GM19043 (cell line): Measurements from ENCODE around the gene EYS.
"Not testable (repeated sequence)": the region's sequence is repeated elsewhere in the genome, so short reads cannot be mapped to it uniquely, and the experiment has no call there.

Experiments
- ATAC-seq: cut with Tn5 transposase; IDR thresholded peaks from one replicate; pipeline ENCODE4 v1.9.1; 2021; ENCODE audit warnings: low read depth; ENCODE audit not compliant: unreplicated experiment

The EYS gene

GRCh38 chr6:65637289-65638046, 69.6 kb downstream of the EYS start:
- ATAC-seq: no peak

- ATAC-seq: no peak
Measured at GRCh38 chr6:65633501-65633900, 73.5 kb downstream of the EYS start.

GRCh38 chr6:65631711-65632110, 75.3 kb downstream of the EYS start:
- ATAC-seq: no peak

- ATAC-seq: not testable (repeated sequence)
Measured at GRCh38 chr6:65627434-65627999, 79.5 kb downstream of the EYS start.

- no peak for ATAC-seq
Measured at GRCh38 chr6:65627015-65627414, 80.0 kb downstream of the EYS start.

GRCh38 chr6:65623566-65623965, 83.5 kb downstream of the EYS start:
- ATAC-seq: no peak

- ATAC-seq: no peak
Measured at GRCh38 chr6:65610746-65611145, 96.3 kb downstream of the EYS start.

GRCh38 chr6:65595540-65595939, 111.5 kb downstream of the EYS start:
- no peak for ATAC-seq

- no peak for ATAC-seq
Measured at GRCh38 chr6:65570340-65570739, 136.7 kb downstream of the EYS start.

- no peak for ATAC-seq
Measured at GRCh38 chr6:65569505-65569904, 137.5 kb downstream of the EYS start.

GRCh38 chr6:65569056-65569455, 138.0 kb downstream of the EYS start:
- ATAC-seq: not testable (repeated sequence)

GRCh38 chr6:65566117-65566516, 140.9 kb downstream of the EYS start:
- no peak for ATAC-seq

GRCh38 chr6:65558071-65558470, 149.0 kb downstream of the EYS start:
- no peak for ATAC-seq

- no peak for ATAC-seq
Measured at GRCh38 chr6:65557224-65557623, 149.8 kb downstream of the EYS start.

- no peak for ATAC-seq
Measured at GRCh38 chr6:65546894-65547293, 160.1 kb downstream of the EYS start.

- ATAC-seq: no peak
Measured at GRCh38 chr6:65545920-65546319, 161.1 kb downstream of the EYS start.

- ATAC-seq: no peak
Measured at GRCh38 chr6:65538644-65539043, 168.4 kb downstream of the EYS start.

- ATAC-seq: no peak
Measured at GRCh38 chr6:65537600-65537999, 169.4 kb downstream of the EYS start.

- ATAC-seq: no peak
Measured at GRCh38 chr6:65531533-65531932, 175.5 kb downstream of the EYS start.

GRCh38 chr6:65524232-65524631, 182.8 kb downstream of the EYS start:
- no peak for ATAC-seq

- no peak for ATAC-seq
Measured at GRCh38 chr6:65505736-65506135, 201.3 kb downstream of the EYS start.

GRCh38 chr6:65501045-65501444, 206.0 kb downstream of the EYS start:
- no peak for ATAC-seq
